Stomach (tissue), 19 donors: ENCODE measurements around the gene ZNF846. TPM values are rescaled to one million over a fixed set of nuclear protein-coding genes. Genes with fewer than 3 reads are reported as not detected.

ENCODE experiments used
- DNase-seq, 2 donors: peaks; one replicate each; pipeline versions ENCODE4 v3.0.0 to v3.0.0-alpha.2; 2013 to 2019
- H3K27ac ChIP-seq, 5 donors: fragments of 200-600 bp in 4 of 5; sonication (generic) in 4 of 5; one replicate each; pipeline ENCODE4 v1.5.1; 2013 to 2019; ENCODE audit warnings: mild to moderate bottlenecking in 1 of 5, moderate library complexity in 1 of 5
- H3K27me3 ChIP-seq, 3 donors: fragments of 200-600 bp; sonication (generic); one replicate each; pipeline ENCODE4 v1.5.1; 2017 to 2019; ENCODE audit warnings: mixed run types in 1 of 3
- H3K36me3 ChIP-seq, 4 donors: fragments of 200-600 bp; sonication (generic); 1 replicate in 3 of 4; 2 replicates in 1 of 4; pipeline ENCODE4 v1.5.1; 2016 to 2019
- H3K4me1 ChIP-seq, 4 donors: fragments of 200-600 bp; sonication (generic); one replicate each; pipeline ENCODE4 v1.5.1; 2016 to 2019
- H3K4me3 ChIP-seq, 4 donors: fragments of 200-600 bp; sonication (generic) in 3 of 4; one replicate each; pipeline ENCODE4 v1.5.1; 2016 to 2019; ENCODE audit warnings: mild to moderate bottlenecking in 1 of 4
- H3K9me3 ChIP-seq, 4 donors: fragments of 200-600 bp; sonication (generic); one replicate each; pipeline ENCODE4 v1.5.1; 2016 to 2019
- CTCF ChIP-seq, 7 experiments: fragments of 450-650 bp in 4 of 7; fragments of 200-600 bp in 3 of 7; sonication (generic) in 3 of 7; IDR thresholded peaks; one replicate each; pipeline ENCODE4 v1.5.1; 2016 to 2019; ENCODE audit warnings: antibody characterized with exemption in 7 of 7, control low read depth in 2 of 7, mild to moderate bottlenecking in 1 of 7
- EP300 ChIP-seq: sonication (generic); formaldehyde crosslinking; IDR thresholded peaks from one replicate; pipeline ENCODE4 v1.6.1; 2017; ENCODE audit warnings: antibody characterized with exemption
- POLR2A ChIP-seq, 4 donors: fragments of 450-650 bp; IDR thresholded peaks; one replicate each; pipeline ENCODE4 v1.6.1; 2016; ENCODE audit warnings: antibody characterized with exemption in 4 of 4, control low read depth in 2 of 4, mild to moderate bottlenecking in 1 of 4, moderate library complexity in 1 of 4
- POLR2AphosphoS5 ChIP-seq, 3 donors: sonication (generic); formaldehyde crosslinking; IDR thresholded peaks; one replicate each; pipeline ENCODE4 v1.6.1; 2016; ENCODE audit warnings: antibody characterized with exemption in 3 of 3
- WGBS, 5 donors: extraction: QIAGEN DNeasy Blood & Tissue Kit in 3 of 5; methylation state at CpG; one replicate each; pipeline versions ENCODE4 v1.1.5 to v1.1.7; 2013 to 2018; 5-methylcytosine and 5-hydroxymethylcytosine counted together
- intact Hi-C: fragments of 100-400 bp; cut with DNase I; formaldehyde crosslinking; loops from one replicate; pipeline ENCODE4 v1.15.1; 2023; ENCODE audit warnings: low total_unique reads
- long read RNA-seq, 10 donors: transcript quantifications; one replicate each; lab custom pipeline, GENCODE V29; 2026
- polyA plus RNA-seq, 3 donors: library from polyadenylated mRNA; stranded (reverse); fragments of 200-250 nt; gene quantifications; one replicate each; pipeline ENCODE4 v1.2.3, GENCODE V29; 2013
- total RNA-seq, 5 donors: library from RNA; depleted of rRNA; stranded (reverse); fragments of >200 nt; gene quantifications; one replicate each; pipeline versions ENCODE4 v1.1.0 to v1.2.3, GENCODE V29; 2014 to 2016
- donor health status: healthy with polysubstance abuse.
- donor health status: Bipolar disorder and iron deficiency.
- donor health status: healthy.

The ZNF846 gene
- 10 to 100 TPM in 2 of 5 donors, 1 to 10 TPM in 3; 1.3 to 22.4 (median 5.8) TPM for total RNA-seq
- 1 to 10 TPM; 6.0 to 7.5 (median 6.9) TPM for polyA plus RNA-seq
- long read RNA-seq, donor 1, partial matches to known transcripts = 0 of 1 reads
- long read RNA-seq, donor 1, other reads (novel, unspliced or antisense) = 0 of 1 reads
- long read RNA-seq, donor 2 = 0 reads
- long read RNA-seq, donor 3 = 0 reads
- long read RNA-seq, donor 4 = 0 reads
- long read RNA-seq, donor 5, partial matches to known transcripts = 0 of 2 reads
- long read RNA-seq, donor 5, other reads (novel, unspliced or antisense) = 0 of 2 reads
- long read RNA-seq, donor 6, partial matches to known transcripts = 13 of 14 reads
- long read RNA-seq, donor 6, other reads (novel, unspliced or antisense) = 0 of 14 reads
- long read RNA-seq, donor 7 = 0 reads
- long read RNA-seq, donor 8, partial matches to known transcripts = 0 of 2 reads
- long read RNA-seq, donor 8, other reads (novel, unspliced or antisense) = 0 of 2 reads
- long read RNA-seq, donor 9 = 0 reads
- long read RNA-seq, donor 10 = 0 reads

GRCh38 chr19:9768175-9769112, at the start of gene ZNF846:
Gene ZNF846 (minus strand): TSS chr19:9768738. CDS start chr19:9764950, 3,788 bp downstream.
- H3K4me3 ChIP-seq = peak within 1 kb of the TSS; percentile 54 to 75 (median 67)
- 0 to 1% (median 1%) methylated on average over 45 to 65 of the region's 65 CpGs for WGBS, 5 donors
- no peak for TF ChIP-seq CTCF (IDR thresholded peaks at IDR 0.05)
- peak; percentile 81 to 94 (median 84) for TF ChIP-seq POLR2AphosphoS5 (IDR thresholded peaks at IDR 0.05)
- TF ChIP-seq POLR2A (IDR thresholded peaks at IDR 0.05) = peak in 1 of 4 donors; percentile 36
- H3K9me3 ChIP-seq = peaks cover 0 to 21% (median 14%) of the 10 kb centered on the region in 4 donors
- intact Hi-C loops = no loop called here
- peaks cover 11 to 23% (median 21%) of the 10 kb centered on the region in 4 donors for H3K4me1 ChIP-seq
- peaks cover 0 to 32% (median 20%) of the 10 kb centered on the region in 4 donors for H3K36me3 ChIP-seq
- DNase-seq = peak; percentile 96 to 98
- H3K27me3 ChIP-seq = no peaks in the 10 kb centered on the region
- H3K27ac ChIP-seq = peak within 1 kb of the TSS; percentile 90 to 99 (median 91)

- no peak for DNase-seq
- WGBS, 5 donors = 3 to 6% (median 3%) methylated on average over 22 to 39 of the region's 39 CpGs
- peak overlapping the region; percentile 74 to 98 (median 92) for H3K4me3 ChIP-seq
- intact Hi-C loops = no loop called here
- peak overlapping the region; percentile 90 to 97 (median 96) for H3K27ac ChIP-seq
- H3K36me3 ChIP-seq = peaks cover 7 to 29% (median 23%) of the 10 kb centered on the region in 4 donors
- TF ChIP-seq POLR2A (IDR thresholded peaks at IDR 0.05) = no peak
- no peak for TF ChIP-seq POLR2AphosphoS5 (IDR thresholded peaks at IDR 0.05)
- no peak for TF ChIP-seq CTCF (IDR thresholded peaks at IDR 0.05)
- peaks cover 12 to 32% (median 24%) of the 10 kb centered on the region in 4 donors for H3K4me1 ChIP-seq
- H3K27me3 ChIP-seq = no peaks in the 10 kb centered on the region
- H3K9me3 ChIP-seq = no peaks in the 10 kb centered on the region
Observed at GRCh38 chr19:9818175-9818733, 49.7 kb upstream of the ZNF846 start.

- H3K36me3 ChIP-seq = peaks cover 36 to 93% (median 84%) of the 10 kb centered on the region in 4 donors
- H3K27me3 ChIP-seq = no peaks in the 10 kb centered on the region
- no peaks in the 10 kb centered on the region for H3K9me3 ChIP-seq
- intact Hi-C loops = no loop called here
- H3K4me3 ChIP-seq = no peak overlapping the region
- no peak for TF ChIP-seq EP300
- no peak for TF ChIP-seq POLR2A (IDR thresholded peaks at IDR 0.05)
- TF ChIP-seq CTCF (IDR thresholded peaks at IDR 0.05) = no peak
- TF ChIP-seq POLR2AphosphoS5 (IDR thresholded peaks at IDR 0.05) = no peak
- peaks cover 0 to 4% (median 0%) of the 10 kb centered on the region in 4 donors for H3K4me1 ChIP-seq
- 95 to 100% (median 97%) methylated on average over 8 to 21 of the region's 21 CpGs for WGBS, 5 donors
- no peak for DNase-seq
- no peak overlapping the region for H3K27ac ChIP-seq
Observed at GRCh38 chr19:9811139-9811538, 42.6 kb upstream of the ZNF846 start.
